ENCODE measurements around the gene CCL13.

- TF ChIP-seq YY1 (IDR thresholded peaks at IDR 0.05; ENCODE audit: low read depth, low read length) (no peak), POLR2AphosphoS5 (IDR thresholded peaks at IDR 0.05; ENCODE audit: low read depth, low read length) (no peak), EZH2 (IDR thresholded peaks at IDR 0.05; ENCODE audit: low read depth, low read length, severe bottlenecking) (no peak), EP300 (IDR thresholded peaks at IDR 0.05; ENCODE audit: borderline replicate concordance in 1 of 2, low read depth in 2 of 2, low read length in 2 of 2) (no peak), KDM1A (IDR thresholded peaks at IDR 0.05; ENCODE audit: borderline replicate concordance, low read length) (no peak), BCL11A (IDR thresholded peaks at IDR 0.05; ENCODE audit: low read depth in 2 of 2, low read length in 2 of 2) (no peak), CTCF (IDR thresholded peaks at IDR 0.05; ENCODE audit: control extremely low read depth in 1 of 3, insufficient read depth in 1 of 3, low read depth in 1 of 3, low read length in 3 of 3) (no peak), CHD2 (IDR thresholded peaks at IDR 0.05; ENCODE audit: low read length) (no peak), GABPA (IDR thresholded peaks at IDR 0.05; ENCODE audit: borderline replicate concordance, insufficient read depth, low read length) (no peak), SAP30 (IDR thresholded peaks at IDR 0.05; ENCODE audit: insufficient read depth, insufficient replicate concordance, low read length) (no peak), CBX5 (IDR thresholded peaks at IDR 0.05; ENCODE audit: low read depth, low read length) (no peak), MAX (IDR thresholded peaks at IDR 0.05) (no peak)
These were observed 26.9 kb downstream of the CCL13 start for GRCh38 chr17:34383216-34383615.
